Epithelial cell of proximal tubule (primary cell): ENCODE measurements around the gene POU2AF1. TPM values are rescaled to one million over a fixed set of nuclear protein-coding genes. Genes with fewer than 3 reads are reported as not detected.
"Not testable (repeated sequence)": the region's sequence is repeated elsewhere in the genome, so short reads cannot be mapped to it uniquely, and the experiment has no call there.

Experiments used
- DNase-seq: peaks from one replicate; pipeline ENCODE4 v3.0.0-alpha.2; 2011; ENCODE audit warnings: low read depth
- H3K4me3 ChIP-seq: 2 replicates; pipeline ENCODE4 v1.5.1; 2011; ENCODE audit warnings: low read depth, mild to moderate bottlenecking, low read length
- total RNA-seq: library from RNA; depleted of rRNA; stranded (reverse); fragments of >200 nt; gene quantifications from 2 replicates; pipeline ENCODE4 v1.2.3, GENCODE V29; 2015
- TF ChIP-seq, protein P1 (sequence below): conservative IDR thresholded peaks from 2 replicates; pipeline ENCODE4 v1.5.1; 2012; ENCODE audit warnings: low read depth, mild to moderate bottlenecking, low read length

Gene POU2AF1
- total RNA-seq, 1 donor from 2014 or later, result not detected

DNA sequence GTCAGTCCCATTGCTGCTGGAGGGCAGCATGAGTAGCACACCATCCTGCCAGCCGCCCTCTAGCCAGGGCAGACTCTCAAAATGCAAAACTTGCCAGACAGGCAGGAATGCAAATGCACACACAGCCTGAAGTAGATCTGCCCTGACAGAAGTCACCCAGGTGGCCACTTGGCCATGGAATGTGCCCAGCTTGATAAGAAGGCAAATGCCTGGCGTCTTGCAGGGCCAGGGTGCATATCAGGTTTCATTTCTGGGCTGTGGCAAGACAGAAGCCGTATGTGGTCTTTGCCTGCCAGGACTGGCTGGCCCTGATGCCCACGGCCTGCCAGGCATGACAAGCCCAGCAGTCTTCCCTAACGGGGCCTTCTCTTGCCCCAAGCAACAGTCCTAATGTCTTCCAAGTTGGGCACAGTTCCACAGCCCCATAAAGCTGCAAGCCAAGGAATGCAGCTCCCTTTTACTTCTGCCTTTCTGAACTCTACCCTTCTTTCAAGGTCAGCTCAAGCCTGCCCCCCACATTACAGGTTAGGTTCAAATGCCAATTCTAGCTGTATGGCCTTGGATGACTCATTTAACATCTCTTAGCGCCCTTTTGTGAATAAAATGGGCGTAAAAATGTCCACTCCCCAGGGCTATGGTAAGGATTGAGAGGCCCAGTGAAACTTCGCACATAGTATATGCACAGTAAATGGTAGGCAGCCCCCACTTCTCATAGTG is 51.0 kb downstream of the POU2AF1 start:
- TF ChIP-seq, protein P1, sequence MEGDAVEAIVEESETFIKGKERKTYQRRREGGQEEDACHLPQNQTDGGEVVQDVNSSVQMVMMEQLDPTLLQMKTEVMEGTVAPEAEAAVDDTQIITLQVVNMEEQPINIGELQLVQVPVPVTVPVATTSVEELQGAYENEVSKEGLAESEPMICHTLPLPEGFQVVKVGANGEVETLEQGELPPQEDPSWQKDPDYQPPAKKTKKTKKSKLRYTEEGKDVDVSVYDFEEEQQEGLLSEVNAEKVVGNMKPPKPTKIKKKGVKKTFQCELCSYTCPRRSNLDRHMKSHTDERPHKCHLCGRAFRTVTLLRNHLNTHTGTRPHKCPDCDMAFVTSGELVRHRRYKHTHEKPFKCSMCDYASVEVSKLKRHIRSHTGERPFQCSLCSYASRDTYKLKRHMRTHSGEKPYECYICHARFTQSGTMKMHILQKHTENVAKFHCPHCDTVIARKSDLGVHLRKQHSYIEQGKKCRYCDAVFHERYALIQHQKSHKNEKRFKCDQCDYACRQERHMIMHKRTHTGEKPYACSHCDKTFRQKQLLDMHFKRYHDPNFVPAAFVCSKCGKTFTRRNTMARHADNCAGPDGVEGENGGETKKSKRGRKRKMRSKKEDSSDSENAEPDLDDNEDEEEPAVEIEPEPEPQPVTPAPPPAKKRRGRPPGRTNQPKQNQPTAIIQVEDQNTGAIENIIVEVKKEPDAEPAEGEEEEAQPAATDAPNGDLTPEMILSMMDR, result no peak
- no peak overlapping the region for H3K4me3 ChIP-seq
- no peak for DNase-seq

DNA sequence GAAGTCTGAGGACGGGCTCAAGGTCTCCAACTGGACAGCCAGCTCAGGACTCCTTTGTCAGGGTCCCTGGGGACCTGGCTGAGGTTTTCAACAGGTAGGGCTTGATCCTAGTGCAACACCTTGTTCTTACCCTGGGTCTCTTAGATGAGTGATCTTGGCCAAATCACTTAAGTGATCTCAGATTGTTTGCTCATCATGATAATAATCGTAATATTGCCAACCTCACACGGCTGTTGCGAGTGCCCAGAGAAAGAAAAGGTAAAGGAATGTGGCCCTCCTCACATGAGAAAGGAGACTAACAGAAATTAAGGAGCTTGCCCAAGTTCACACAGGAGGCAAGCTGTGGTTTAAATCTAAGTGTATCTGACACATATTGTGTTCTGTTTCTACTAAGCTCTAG is 52.3 kb downstream of the POU2AF1 start:
- no peak for DNase-seq
- H3K4me3 ChIP-seq, result no peak overlapping the region
- TF ChIP-seq, protein P1, result no peak

DNA sequence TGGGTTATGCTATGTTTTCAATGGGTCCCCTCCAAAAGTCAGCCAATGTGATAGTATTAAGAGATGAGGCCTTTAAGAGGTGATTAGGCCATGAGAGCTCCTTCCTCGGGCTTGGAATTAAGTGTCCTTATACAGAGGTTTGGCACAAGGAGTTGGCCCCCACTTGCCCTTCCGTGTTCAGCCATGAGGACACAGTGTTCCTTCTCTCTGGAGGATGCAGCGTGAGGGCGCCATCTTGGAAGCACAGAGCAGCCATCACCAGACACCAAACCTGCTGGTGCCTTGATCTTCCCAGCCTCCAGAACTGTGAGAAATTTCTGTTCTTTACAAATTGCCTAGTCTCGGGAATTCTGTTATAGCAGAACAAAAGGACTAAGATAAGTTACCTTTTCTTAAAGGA is 53.8 kb downstream of the POU2AF1 start:
- no peak overlapping the region for H3K4me3 ChIP-seq
- no peak for DNase-seq
- TF ChIP-seq, protein P1, result no peak

DNA sequence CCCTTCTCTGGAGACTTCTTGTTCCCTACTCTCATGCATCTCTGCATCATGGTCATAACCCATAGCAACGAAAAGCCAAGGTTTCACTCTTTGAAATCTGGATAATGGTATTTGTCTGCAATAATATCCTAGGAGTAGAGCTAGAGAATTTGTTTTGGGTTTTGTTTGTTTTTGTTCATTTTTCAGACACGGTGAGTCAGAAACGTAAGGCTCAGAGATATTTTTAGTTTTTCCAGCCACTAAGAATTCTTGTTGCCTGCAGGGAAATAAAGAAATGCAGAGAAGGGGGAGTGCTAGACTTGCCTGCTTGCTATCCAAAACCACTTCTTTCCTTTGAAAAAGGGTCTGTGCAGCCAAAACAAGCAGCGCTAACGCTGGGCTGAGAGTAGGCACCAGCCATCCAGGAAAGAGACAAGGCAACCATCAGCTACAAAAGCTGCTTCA is 54.8 kb downstream of the POU2AF1 start:
- no peak for DNase-seq
- TF ChIP-seq, protein P1, result no peak

DNA sequence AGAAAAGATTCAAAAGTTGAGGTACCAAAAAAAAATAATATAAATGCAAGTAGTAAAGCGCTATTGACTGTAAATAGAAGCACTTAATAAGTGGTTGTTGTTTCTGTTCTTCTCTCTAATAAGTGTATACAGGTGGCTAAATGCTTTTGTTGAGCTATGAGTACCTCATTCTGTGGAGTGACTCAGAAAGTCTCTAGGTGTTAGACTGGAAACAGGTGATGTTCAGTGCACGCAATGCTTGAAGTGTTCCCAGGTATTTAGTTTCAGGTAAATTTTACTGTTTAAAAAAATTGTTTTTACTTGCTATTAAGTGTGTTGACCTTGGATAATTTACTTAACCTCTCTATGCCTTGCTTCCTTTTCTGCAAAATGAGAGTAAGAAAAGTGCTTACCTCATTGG is 56.5 kb downstream of the POU2AF1 start:
- TF ChIP-seq, protein P1, result no peak
- no peak for DNase-seq
- H3K4me3 ChIP-seq, result no peak overlapping the region

More for the DNA sequence above, 54.8 kb downstream of the POU2AF1 start:
- H3K4me3 ChIP-seq, result no peak overlapping the region

DNA sequence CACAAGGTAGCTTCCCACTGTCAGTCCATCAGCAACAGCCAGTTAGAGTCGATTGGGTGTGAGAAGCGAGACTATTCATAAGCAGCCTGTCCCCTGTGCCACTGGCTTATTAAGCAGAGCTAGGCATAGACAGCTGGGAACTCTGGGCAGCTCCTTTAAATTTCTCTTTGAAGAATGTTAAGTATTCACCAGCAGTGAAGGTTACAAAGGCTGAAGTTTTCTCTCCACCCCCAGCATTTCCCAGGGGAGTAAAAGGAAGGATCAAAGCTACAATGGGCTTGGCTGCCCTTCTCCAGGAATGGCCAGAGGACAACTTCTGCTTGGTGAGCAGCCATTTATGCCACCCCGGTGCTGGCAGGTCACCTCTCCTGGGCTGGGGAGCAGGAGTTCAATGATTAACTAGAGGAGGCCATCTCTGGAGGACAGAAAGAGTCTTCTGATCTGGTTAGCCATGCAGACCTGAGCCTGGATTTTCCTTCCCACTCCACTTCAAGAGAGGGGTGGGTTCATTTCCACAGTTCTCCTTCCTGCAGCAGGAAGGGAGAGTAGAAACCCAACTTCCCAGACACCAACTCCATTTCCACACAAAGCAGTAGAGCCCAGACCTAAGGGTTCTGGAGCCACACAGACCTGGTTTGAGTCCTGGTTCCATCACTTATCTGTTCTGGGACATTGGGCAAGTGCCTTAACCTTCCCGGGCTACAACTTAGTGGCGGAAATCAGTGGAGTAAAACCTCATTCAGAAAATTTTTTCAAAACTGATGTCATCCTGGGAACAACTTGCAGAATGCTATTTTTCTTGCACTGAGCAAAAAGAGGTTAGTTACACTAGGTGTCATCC is 58.1 kb downstream of the POU2AF1 start:
- no peak overlapping the region for H3K4me3 ChIP-seq
- DNase-seq, result no peak
- TF ChIP-seq, protein P1, result no peak

DNA sequence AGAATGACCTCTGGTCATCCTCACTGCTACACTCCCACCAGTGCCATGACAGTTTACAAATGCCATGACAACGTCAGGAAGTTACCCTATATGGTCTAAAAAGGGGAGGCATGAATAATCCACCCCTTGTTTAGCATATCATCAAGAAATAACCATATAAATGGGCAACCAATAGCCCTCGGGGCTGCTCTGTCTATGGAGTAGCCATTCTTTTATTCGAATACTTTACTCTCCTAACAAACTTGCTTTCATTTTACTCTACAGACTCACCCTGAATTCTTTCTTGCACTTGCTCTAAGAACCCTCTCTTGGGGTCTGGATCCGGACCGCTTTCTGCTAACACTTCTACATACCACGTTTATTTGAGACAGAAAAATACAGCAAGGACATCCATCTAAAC is 58.9 kb downstream of the POU2AF1 start:
- not testable (repeated sequence) for DNase-seq, H3K4me3 ChIP-seq
